Sigmoid colon (tissue), 7 donors: ENCODE data around the gene KIAA2012. TPM values are rescaled to one million over a fixed set of nuclear protein-coding genes. Genes with fewer than 3 reads are reported as not detected.

Source experiments
- DNase-seq: peaks from one replicate; pipeline ENCODE4 v3.0.0-alpha.2; 2019
- H3K27ac ChIP-seq, 4 donors: fragments of 200-600 bp; sonication (generic); one replicate each; pipeline ENCODE4 v1.5.1; 2016 to 2019; ENCODE audit warnings: mild to moderate bottlenecking in 1 of 4
- H3K27me3 ChIP-seq, 3 donors: fragments of 200-600 bp; sonication (generic); one replicate each; pipeline ENCODE4 v1.5.1; 2019; ENCODE audit warnings: mild to moderate bottlenecking in 1 of 3
- H3K36me3 ChIP-seq, 4 donors: fragments of 200-600 bp; sonication (generic); one replicate each; pipeline ENCODE4 v1.5.1; 2016 to 2019
- H3K4me1 ChIP-seq, 4 donors: fragments of 200-600 bp; sonication (generic); one replicate each; pipeline ENCODE4 v1.5.1; 2017 to 2019
- H3K4me3 ChIP-seq, 4 donors: fragments of 200-600 bp; sonication (generic); one replicate each; pipeline ENCODE4 v1.5.1; 2017 to 2019; ENCODE audit warnings: mild to moderate bottlenecking in 2 of 4, moderate library complexity in 1 of 4
- H3K9me3 ChIP-seq, 4 donors: fragments of 200-600 bp in 3 of 4; sonication (generic) in 3 of 4; one replicate each; pipeline versions ENCODE4 v1.5.1 to v1.6.1; 2013 to 2019
- CTCF ChIP-seq, 4 experiments: fragments of 450-650 bp in 3 of 4; fragments of 200-600 bp in 1 of 4; IDR thresholded peaks; one replicate each; pipeline ENCODE4 v1.5.1; 2016 to 2019; ENCODE audit warnings: antibody characterized with exemption in 4 of 4, mild to moderate bottlenecking in 3 of 4, moderate library complexity in 2 of 4
- EP300 ChIP-seq, 4 donors: sonication (generic); formaldehyde crosslinking; IDR thresholded peaks; one replicate each; pipeline ENCODE4 v1.6.1; 2017; ENCODE audit warnings: antibody characterized with exemption in 4 of 4
- POLR2A ChIP-seq, 2 donors: fragments of 450-650 bp; IDR thresholded peaks; one replicate each; pipeline ENCODE4 v1.6.1; 2016; ENCODE audit warnings: antibody characterized with exemption in 2 of 2, mild to moderate bottlenecking in 2 of 2, moderate library complexity in 2 of 2
- POLR2AphosphoS5 ChIP-seq, 4 donors: sonication (generic); formaldehyde crosslinking; IDR thresholded peaks; one replicate each; pipeline ENCODE4 v1.6.1; 2017; ENCODE audit warnings: antibody characterized with exemption in 4 of 4
- WGBS, 2 donors: extraction: QIAGEN DNeasy Blood & Tissue Kit; methylation state at CpG; one replicate each; pipeline ENCODE4 v1.1.7; 2013; 5-methylcytosine and 5-hydroxymethylcytosine counted together
- intact Hi-C: fragments of 100-400 bp; cut with DNase I; formaldehyde crosslinking; loops from one replicate; pipeline ENCODE4 v1.15.1; 2023
- polyA plus RNA-seq, 3 donors: library from polyadenylated mRNA; stranded (reverse); fragments of 200-250 nt; gene quantifications; one replicate each; pipeline ENCODE4 v1.2.3, GENCODE V29; 2013
- total RNA-seq, 4 donors: library from RNA; depleted of rRNA; stranded (reverse); fragments of >200 nt; gene quantifications; one replicate each; pipeline ENCODE4 v1.1.0, GENCODE V29; 2016
- donor health status: healthy with polysubstance abuse.
- donor health status: Bipolar disorder and iron deficiency.
- donor health status: healthy.

Gene KIAA2012
- total and polyA plus RNA-seq, 7 donors, result 0.04 to 0.83 (median 0.16) TPM; not detected in 4

DNA sequence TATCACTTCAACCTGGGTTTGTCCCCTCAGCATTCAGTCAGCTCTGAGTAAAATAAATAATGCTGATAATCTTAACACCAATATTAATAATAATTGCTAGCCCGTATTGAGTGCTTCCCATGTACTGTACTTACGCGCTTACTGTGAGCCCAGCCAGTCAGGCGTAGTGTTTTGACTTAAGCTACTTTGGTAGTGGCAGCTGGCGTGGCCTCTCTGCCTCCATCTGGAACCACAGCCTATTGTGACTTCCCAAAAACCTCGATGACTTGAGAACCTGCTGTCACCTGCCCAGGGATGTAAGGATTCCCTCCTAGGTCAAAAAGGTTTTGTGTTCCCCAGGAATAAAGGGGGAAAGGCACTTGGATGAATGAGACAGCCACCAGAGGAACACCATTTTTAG, 112.1 kb downstream of the KIAA2012 start:
- no peak overlapping the region for H3K4me3 ChIP-seq
- H3K9me3 ChIP-seq, result no peaks in the 10 kb centered on the region
- no peaks in the 10 kb centered on the region for H3K4me1 ChIP-seq
- DNase-seq, result no peak
- H3K27ac ChIP-seq, result no peak overlapping the region
- no peaks in the 10 kb centered on the region for H3K36me3 ChIP-seq
- 85 to 87% methylated on average over 6 of the region's 6 CpGs for WGBS, 2 donors
- no peak for TF ChIP-seq POLR2AphosphoS5 (IDR thresholded peaks at IDR 0.05)
- TF ChIP-seq POLR2A (IDR thresholded peaks at IDR 0.05), result no peak
- TF ChIP-seq EP300 (IDR thresholded peaks at IDR 0.05), result no peak
- TF ChIP-seq CTCF (IDR thresholded peaks at IDR 0.05), result no peak
- intact Hi-C loops, result no loop called here
- H3K27me3 ChIP-seq, result no peaks in the 10 kb centered on the region

DNA sequence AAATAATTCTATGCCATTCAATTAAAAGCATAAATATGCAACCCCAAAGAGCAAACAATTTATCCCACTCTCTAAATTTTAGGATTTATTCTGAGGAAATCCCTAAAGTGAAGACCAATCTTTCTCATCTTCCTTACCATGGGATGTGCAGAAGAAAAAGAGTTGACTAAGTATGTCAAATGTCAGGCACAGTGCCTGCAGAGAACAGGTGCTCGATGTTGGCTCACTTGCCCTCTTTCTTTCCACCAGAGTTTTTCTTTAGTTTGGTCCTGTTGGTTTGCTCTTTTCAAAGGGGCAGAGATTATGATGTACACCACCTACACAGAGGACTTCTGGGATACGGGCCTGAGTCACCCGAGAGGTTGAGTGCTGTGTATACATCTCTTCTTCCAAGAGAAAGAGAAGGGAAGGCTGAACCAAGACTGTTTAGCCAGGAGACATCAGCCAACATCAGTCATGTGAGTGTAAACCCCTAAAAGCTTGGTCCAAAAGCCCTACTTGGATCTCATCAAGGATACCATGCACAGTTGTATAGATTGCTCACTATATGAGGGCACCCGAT, 113.7 kb downstream of the KIAA2012 start:
- TF ChIP-seq POLR2A (IDR thresholded peaks at IDR 0.05) (no peak), EP300 (IDR thresholded peaks at IDR 0.05) (no peak), CTCF (IDR thresholded peaks at IDR 0.05) (no peak)
- Histone ChIP-seq H3K4me1 (no peaks in the 10 kb centered on the region), H3K36me3 (no peaks in the 10 kb centered on the region), H3K9me3 (no peaks in the 10 kb centered on the region), H3K27ac (no peak overlapping the region), H3K27me3 (no peaks in the 10 kb centered on the region), H3K4me3 (no peak overlapping the region)
- no peak for DNase-seq
- WGBS, 2 donors, result 65 to 90% methylated on average over 4 of the region's 4 CpGs
- intact Hi-C loops, result no loop called here

- WGBS, 2 donors, result 28 to 76% methylated on average over 1 of the region's 1 CpG
- intact Hi-C loops, result no loop called here
- no peak overlapping the region for H3K4me3 ChIP-seq
- H3K9me3 ChIP-seq, result no peaks in the 10 kb centered on the region
- H3K36me3 ChIP-seq, result no peaks in the 10 kb centered on the region
- no peak overlapping the region for H3K27ac ChIP-seq
- H3K4me1 ChIP-seq, result no peaks in the 10 kb centered on the region
- TF ChIP-seq POLR2A (IDR thresholded peaks at IDR 0.05) (no peak), CTCF (IDR thresholded peaks at IDR 0.05) (no peak), EP300 (IDR thresholded peaks at IDR 0.05) (no peak), POLR2AphosphoS5 (IDR thresholded peaks at IDR 0.05) (no peak)
- DNase-seq, result no peak
- H3K27me3 ChIP-seq, result no peaks in the 10 kb centered on the region
These were observed 114.5 kb downstream of the KIAA2012 start for GRCh38 chr2:202187570-202187969.

DNA sequence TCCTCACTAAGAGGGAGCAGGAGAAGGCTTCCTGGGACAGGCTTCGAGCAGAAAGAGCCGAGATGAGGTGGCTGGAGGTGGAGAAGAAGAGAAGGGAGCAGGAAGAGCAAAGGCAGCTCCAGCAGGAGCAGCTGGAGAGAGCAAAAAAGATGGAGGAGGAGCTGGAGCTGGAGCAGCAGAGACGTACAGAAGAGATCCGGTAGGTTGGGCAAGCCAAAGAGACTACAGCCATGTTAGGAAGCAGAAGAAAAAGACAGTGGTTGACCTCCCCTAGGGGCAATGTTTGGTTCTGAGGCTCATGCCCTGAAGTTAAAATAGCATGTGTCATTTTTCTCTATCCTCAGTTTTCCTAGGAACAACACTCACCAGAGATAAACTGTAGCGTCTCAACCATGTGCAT, 120.2 kb downstream of the KIAA2012 start:
- no peak for DNase-seq
- intact Hi-C loops, result no loop called here
- Histone ChIP-seq H3K36me3 (no peaks in the 10 kb centered on the region), H3K4me3 (no peak overlapping the region), H3K4me1 (no peaks in the 10 kb centered on the region), H3K27ac (no peak overlapping the region), H3K27me3 (no peaks in the 10 kb centered on the region), H3K9me3 (no peaks in the 10 kb centered on the region)
- 91 to 92% methylated on average over 5 of the region's 5 CpGs for WGBS, 2 donors
- TF ChIP-seq POLR2A (IDR thresholded peaks at IDR 0.05) (no peak), EP300 (IDR thresholded peaks at IDR 0.05) (no peak), POLR2AphosphoS5 (IDR thresholded peaks at IDR 0.05) (no peak), CTCF (IDR thresholded peaks at IDR 0.05) (no peak)

- H3K27me3 ChIP-seq, result no peaks in the 10 kb centered on the region
- 84 to 93% methylated on average over 7 of the region's 7 CpGs for WGBS, 2 donors
- no peak for TF ChIP-seq EP300 (IDR thresholded peaks at IDR 0.05)
- TF ChIP-seq CTCF (IDR thresholded peaks at IDR 0.05), result no peak
- TF ChIP-seq POLR2AphosphoS5 (IDR thresholded peaks at IDR 0.05), result no peak
- TF ChIP-seq POLR2A (IDR thresholded peaks at IDR 0.05), result no peak
- no peak for DNase-seq
- intact Hi-C loops, result no loop called here
- H3K4me1 ChIP-seq, result no peaks in the 10 kb centered on the region
- no peaks in the 10 kb centered on the region for H3K9me3 ChIP-seq
- no peak overlapping the region for H3K27ac ChIP-seq
- no peaks in the 10 kb centered on the region for H3K36me3 ChIP-seq
- H3K4me3 ChIP-seq, result no peak overlapping the region
These were observed 120.9 kb downstream of the KIAA2012 start for GRCh38 chr2:202193881-202194353.
